NT2/D1 (cell line): ENCODE results near the gene MNX1.

Source experiments
- DNase-seq: peaks from one replicate; pipeline ENCODE4 v3.0.0-alpha.2; 2011; ENCODE audit warnings: low read depth, low spot score
- H3K27me3 ChIP-seq: 2 replicates; pipeline ENCODE4 v1.6.0; 2011; ENCODE audit warnings: mild to moderate bottlenecking; ENCODE audit not compliant: insufficient read length, insufficient read depth
- H3K36me3 ChIP-seq: 2 replicates; pipeline ENCODE4 v1.6.1; 2011; ENCODE audit warnings: mild to moderate bottlenecking, low read length, mixed read lengths; ENCODE audit not compliant: insufficient read depth, insufficient read length
- H3K4me1 ChIP-seq: 2 replicates; pipeline ENCODE4 v1.5.1; 2011; ENCODE audit not compliant: insufficient read depth, insufficient read length
- H3K4me3 ChIP-seq: 2 replicates; pipeline ENCODE4 v1.5.1; 2011; ENCODE audit warnings: low read depth; ENCODE audit not compliant: insufficient read length
- H3K9ac ChIP-seq: 2 replicates; pipeline ENCODE4 v1.6.0; 2011; ENCODE audit warnings: low read depth; ENCODE audit not compliant: insufficient read length
- H3K9me3 ChIP-seq: 2 replicates; pipeline ENCODE4 v1.5.1; 2011; ENCODE audit warnings: mild to moderate bottlenecking, low read length; ENCODE audit not compliant: insufficient read depth
- SUZ12 ChIP-seq: IDR thresholded peaks from 2 replicates; pipeline ENCODE4 v1.6.1; 2011; ENCODE audit not compliant: insufficient read length, insufficient read depth; ENCODE audit errors: extremely low read depth
- YY1 ChIP-seq: IDR thresholded peaks from 2 replicates; pipeline ENCODE4 v1.6.1; 2011; ENCODE audit not compliant: insufficient read length, insufficient read depth
- ZNF274 ChIP-seq: IDR thresholded peaks from 2 replicates; pipeline ENCODE4 v1.6.1; 2011; ENCODE audit warnings: mild to moderate bottlenecking, low read depth, low read length

The MNX1 gene

DNA sequence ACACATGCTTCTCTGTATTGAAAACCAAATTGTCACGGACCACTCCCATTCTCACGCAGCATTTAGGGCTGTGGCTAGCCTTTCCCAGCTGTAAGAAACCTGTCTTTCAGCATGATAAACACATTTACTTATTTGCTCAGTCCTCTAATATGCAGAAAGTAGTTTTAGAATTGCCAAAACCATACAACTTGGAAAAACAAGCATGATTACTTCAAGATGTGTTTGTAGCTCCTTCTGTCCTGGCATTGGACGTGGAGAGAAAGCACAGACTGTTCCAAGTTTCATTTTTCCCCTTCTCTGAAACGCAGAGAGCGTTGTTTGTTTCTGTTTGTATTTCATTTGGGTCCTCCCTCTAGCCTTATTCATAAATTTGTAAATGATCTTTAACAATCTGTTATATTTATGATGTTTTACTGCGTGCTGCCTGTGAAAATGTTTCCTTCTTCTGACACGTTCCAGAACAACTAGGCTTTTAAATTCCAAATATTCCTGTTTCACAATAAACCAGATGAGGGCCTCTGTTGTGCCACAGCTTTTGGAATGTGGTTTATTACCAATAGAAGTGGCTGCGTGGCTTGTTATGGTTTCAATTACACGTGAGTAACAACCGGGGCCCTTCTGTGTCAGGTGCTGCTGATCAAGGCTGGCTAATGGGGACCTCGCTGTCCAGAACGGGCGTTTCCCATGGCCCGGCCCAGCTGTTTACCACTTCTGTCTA is 26.1 kb downstream of the MNX1 start:
- peaks cover 2% of the 10 kb centered on the region for H3K4me1 ChIP-seq
- TF ChIP-seq SUZ12 (no peak), YY1 (no peak), ZNF274 (no peak)
- no peaks in the 10 kb centered on the region for H3K27me3 ChIP-seq
- peaks cover 7% of the 10 kb centered on the region for H3K36me3 ChIP-seq
- no peak for DNase-seq
- no peak overlapping the region for H3K4me3 ChIP-seq
- H3K9ac ChIP-seq = no peak overlapping the region
- no peaks in the 10 kb centered on the region for H3K9me3 ChIP-seq

GRCh38 chr7:156979711-156980110 is 30.8 kb downstream of the MNX1 start:
- Histone ChIP-seq H3K4me3 (no peak overlapping the region), H3K36me3 (peaks cover 15% of the 10 kb centered on the region), H3K4me1 (no peaks in the 10 kb centered on the region), H3K9ac (no peak overlapping the region), H3K9me3 (no peaks in the 10 kb centered on the region), H3K27me3 (no peaks in the 10 kb centered on the region)
- DNase-seq = no peak
- TF ChIP-seq YY1 = no peak
- TF ChIP-seq ZNF274 = no peak
- no peak for TF ChIP-seq SUZ12

DNA sequence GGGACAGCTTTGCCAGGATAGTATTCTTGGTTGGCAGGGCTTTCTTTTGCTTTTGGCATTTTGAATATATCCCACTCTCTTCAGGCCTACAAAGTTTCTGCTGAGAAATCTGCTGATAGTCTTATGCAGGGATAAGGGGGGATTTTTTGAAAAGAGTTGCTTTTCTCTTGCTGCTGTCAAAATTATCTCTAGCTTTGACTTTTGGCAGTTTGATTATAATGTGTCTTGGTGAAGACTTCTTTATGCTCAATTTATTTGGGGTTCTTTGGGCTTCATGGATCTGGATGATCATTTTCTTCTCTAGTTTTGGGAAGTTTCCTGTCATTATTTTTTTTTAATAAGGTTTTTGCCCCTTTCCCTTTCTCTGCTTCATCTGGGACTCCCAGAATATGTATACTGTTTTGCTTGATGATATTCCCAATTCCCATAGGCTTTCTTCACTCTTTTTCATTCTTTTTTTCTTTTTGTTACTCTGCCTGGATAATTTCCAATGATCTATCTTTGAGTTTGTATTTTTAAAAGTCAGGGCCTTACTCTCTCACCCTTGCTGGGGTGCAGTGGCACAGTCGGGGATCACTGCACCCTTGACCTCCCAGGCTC is 31.4 kb downstream of the MNX1 start:
- Histone ChIP-seq H3K4me3 (no peak overlapping the region), H3K36me3 (peaks cover 15% of the 10 kb centered on the region), H3K9ac (no peak overlapping the region), H3K4me1 (no peaks in the 10 kb centered on the region), H3K27me3 (no peaks in the 10 kb centered on the region), H3K9me3 (no peaks in the 10 kb centered on the region)
- no peak for DNase-seq
- TF ChIP-seq SUZ12 (no peak), YY1 (no peak), ZNF274 (no peak)

- Histone ChIP-seq H3K4me1 (no peaks in the 10 kb centered on the region), H3K9me3 (no peaks in the 10 kb centered on the region), H3K27me3 (no peaks in the 10 kb centered on the region), H3K36me3 (peaks cover 33% of the 10 kb centered on the region), H3K9ac (no peak overlapping the region), H3K4me3 (no peak overlapping the region)
- TF ChIP-seq ZNF274 = no peak
- no peak for TF ChIP-seq SUZ12
- no peak for TF ChIP-seq YY1
- no peak for DNase-seq
Observed at GRCh38 chr7:156975620-156976019, 34.8 kb downstream of the MNX1 start.

- Histone ChIP-seq H3K36me3 (peaks cover 73% of the 10 kb centered on the region), H3K4me3 (no peak overlapping the region), H3K27me3 (no peaks in the 10 kb centered on the region), H3K9me3 (no peaks in the 10 kb centered on the region), H3K9ac (no peak overlapping the region), H3K4me1 (no peaks in the 10 kb centered on the region)
- TF ChIP-seq ZNF274 (no peak), SUZ12 (no peak), YY1 (no peak)
- DNase-seq = no peak
Observed at GRCh38 chr7:156969972-156970420, 40.5 kb downstream of the MNX1 start.

DNA sequence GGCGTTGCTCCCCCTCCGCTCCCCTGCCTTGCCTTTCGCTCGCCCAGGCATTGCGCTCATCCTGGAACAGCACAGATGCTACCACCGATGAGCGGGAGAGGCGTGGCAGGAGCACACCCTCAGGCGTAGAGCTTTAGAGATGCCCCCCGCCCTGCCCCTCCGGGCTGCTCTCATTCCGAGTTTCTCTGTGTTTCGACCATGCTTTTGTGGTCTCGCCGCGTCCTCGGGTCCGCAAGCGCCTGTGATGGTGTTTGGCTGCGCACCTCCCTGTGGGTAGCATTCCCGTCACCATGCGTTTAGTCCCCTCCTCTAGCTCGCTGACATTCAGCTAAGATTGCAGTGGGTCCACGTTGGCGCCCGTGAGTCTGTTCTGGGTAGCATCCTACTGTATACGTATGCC is 42.3 kb downstream of the MNX1 start:
- no peak overlapping the region for H3K4me3 ChIP-seq
- no peak overlapping the region for H3K9ac ChIP-seq
- no peak for DNase-seq
- H3K36me3 ChIP-seq = peaks cover 84% of the 10 kb centered on the region
- TF ChIP-seq SUZ12 (no peak), YY1 (no peak), ZNF274 (no peak)
- no peaks in the 10 kb centered on the region for H3K27me3 ChIP-seq
- no peaks in the 10 kb centered on the region for H3K9me3 ChIP-seq
- no peaks in the 10 kb centered on the region for H3K4me1 ChIP-seq

DNA sequence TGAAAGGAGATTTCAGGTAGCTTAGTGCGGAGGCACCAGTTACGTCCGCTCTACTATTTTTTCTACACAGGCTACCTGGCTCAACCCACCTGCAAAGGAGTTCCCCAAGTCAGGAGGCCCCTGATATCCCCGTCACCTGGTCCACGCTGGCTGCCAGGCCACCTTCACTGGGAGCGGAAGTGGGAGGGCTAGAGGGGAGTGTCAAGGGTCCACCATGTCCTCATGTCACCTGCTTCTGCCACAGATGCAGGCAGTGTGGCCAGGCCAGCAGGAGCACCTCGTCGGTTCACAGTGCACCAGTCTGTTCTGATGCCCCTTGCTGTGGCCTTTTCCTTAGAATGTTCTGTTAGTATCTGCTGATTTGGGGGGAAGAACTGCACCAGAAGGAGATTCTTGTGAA is 44.1 kb downstream of the MNX1 start:
- TF ChIP-seq ZNF274 (no peak), YY1 (no peak), SUZ12 (no peak)
- Histone ChIP-seq H3K4me3 (no peak overlapping the region), H3K9ac (no peak overlapping the region), H3K36me3 (peaks cover 89% of the 10 kb centered on the region), H3K4me1 (no peaks in the 10 kb centered on the region), H3K27me3 (no peaks in the 10 kb centered on the region), H3K9me3 (no peaks in the 10 kb centered on the region)
- no peak for DNase-seq
